ENCODE measurements around the gene HMCN1. TPM values are rescaled to one million over a fixed set of nuclear protein-coding genes. Genes with fewer than 3 reads are reported as not detected.

Gene HMCN1
- total RNA-seq, result 10 to 100 TPM; 10.4 to 22.3 TPM
- long read RNA-seq, partial matches to known transcripts, result 2 of 2 reads
- long read RNA-seq, other reads (novel, unspliced or antisense), result 0 of 2 reads

DNA sequence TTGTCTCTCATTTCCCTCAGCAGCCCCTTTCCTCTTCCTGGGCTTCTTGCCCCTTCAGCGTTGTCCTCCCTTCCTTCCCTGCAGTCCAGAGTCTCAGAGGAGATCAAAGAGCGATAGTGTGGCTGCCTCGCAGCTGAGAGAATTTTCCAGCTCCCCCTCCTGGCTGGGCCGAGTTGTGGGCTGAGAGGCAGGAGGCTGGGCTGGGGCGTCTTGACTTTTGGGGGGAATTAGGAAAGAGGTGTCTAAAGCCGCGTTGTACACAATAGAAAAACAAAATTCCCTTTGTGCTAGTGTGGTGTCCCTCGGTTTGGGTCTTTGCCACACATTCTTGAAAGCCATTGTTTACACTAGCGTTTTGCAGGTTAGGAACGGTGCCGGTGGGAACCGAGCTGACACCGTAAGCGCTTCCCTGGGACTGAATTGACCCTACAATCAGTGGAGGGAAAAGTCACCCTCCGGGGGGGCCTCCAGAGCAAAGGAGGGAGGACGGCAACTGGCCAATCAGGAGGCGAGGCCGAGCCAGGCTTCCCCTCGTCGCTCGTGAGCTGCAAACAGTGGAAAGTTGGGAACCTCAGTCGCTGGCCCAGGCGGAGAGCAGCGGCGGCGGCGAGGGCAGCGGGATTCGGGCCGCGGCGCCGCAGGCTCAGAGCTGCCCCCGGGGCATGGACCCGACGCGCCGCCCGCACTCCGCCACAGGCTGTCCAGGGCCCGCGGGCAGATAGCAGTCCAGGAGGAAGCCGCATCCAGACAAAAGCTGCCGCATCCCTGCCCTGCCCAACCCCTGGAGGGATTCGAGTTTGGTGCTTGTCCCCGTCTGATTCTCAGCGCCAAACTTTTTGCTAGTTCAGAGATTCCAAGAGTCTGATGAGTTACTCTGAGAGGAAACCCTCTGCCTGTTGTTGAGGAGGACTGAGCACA, at the start of gene HMCN1:
Gene HMCN1, plus strand, starts transcription at position 574 of the 918 bp plus-strand sequence. CDS start 389 bp downstream, outside the sequence.
- intact Hi-C loops (cut with DNase I), result loop anchor here in 1 of 2 donors (5.0 kb wide), 1 partner anchor 53 kb away; no protein-coding TSS in a partner anchor
- DNase-seq, result peak; percentile 88
- ATAC-seq, result peak; percentile 93 to 95

DNA sequence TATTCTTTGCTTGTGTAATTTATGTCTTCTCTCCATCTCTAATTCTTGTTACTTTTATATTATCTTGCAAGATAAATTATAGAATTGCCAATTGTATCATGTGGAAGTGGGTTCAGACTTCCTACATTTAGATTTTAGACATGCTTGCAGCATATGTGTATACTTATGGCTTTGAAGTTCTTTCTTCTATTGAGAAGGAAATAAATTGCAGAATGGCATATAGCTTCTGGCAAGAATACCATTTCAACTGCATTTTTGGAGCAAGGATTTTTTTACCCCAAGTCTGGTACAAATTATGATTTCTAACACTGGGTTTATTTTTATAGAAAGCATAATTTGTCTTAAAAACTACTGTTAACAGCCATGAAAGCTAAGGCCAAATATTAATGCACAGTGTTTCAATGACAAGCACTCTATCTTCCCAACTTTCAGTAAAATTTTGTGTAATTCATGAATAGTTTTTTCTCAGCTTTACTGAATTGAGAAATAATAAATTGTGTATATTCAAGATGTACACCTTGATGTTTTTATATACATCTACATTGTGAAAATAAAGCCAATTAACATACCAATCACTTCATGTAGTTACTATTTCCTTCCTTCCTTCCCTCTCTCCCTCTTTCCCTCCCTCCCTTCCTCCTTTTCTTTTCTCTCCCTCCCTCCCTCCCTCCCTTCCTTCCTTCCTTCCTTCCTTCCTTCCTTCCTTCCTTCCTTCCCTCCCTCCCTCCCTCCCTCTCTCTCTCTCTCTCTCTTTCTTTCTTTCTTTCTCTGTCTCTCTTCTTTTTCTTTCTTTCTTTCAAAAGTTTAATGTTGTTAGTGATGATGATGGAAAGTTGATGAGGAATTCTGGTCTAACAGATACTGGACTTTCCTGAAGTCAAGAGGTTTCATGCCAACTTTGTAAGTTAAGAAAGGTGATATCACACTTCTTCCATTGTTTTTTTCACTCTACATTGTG, 47.1 kb upstream of the HMCN1 start:
- no peak for DNase-seq
- intact Hi-C loops (cut with DNase I), result no loop called here
- no peak for ATAC-seq

DNA sequence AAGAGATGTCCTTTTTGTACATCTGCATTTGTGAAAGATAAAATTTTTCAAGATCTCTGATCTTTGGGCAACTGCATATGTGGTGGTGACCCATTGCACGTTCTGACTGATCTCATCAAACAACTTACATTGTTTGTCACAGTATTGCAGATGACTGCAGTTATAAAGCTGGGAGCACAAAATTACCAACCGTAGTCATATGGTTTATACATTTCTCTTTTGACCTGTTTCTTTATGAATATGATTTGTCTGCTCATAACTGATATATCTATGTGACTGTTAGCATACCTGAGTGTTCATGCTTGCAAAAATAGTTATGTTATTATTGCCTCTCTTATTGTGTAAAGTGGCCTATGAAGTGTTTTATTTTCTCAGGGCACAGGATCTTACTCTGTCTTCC, 43.7 kb upstream of the HMCN1 start:
- intact Hi-C loops (cut with DNase I), result no loop called here

DNA sequence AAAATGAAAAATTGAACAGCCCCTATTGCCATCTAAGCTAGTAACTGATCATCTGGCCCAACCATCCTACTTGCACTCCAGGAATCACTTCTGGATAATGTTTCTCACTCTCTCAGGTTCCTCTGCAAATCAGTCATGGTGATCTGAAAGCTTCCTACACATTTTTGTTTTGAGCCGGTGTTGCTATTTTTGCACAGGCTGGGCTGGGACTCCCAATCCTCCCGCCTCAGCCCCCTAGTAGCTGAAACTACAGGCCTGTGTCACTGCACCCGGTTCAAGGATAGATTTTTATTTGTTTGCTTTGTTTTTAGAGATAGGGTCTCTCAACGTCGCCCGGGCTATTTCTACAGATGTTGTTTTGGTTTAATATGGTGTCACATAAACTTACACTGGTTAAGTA, 40.5 kb upstream of the HMCN1 start:
- DNase-seq (no peak), ATAC-seq (no peak)
- intact Hi-C loops (cut with DNase I), result no loop called here

More for the DNA sequence above, 43.7 kb upstream of the HMCN1 start:
- no peak for DNase-seq
- no peak for ATAC-seq

DNA sequence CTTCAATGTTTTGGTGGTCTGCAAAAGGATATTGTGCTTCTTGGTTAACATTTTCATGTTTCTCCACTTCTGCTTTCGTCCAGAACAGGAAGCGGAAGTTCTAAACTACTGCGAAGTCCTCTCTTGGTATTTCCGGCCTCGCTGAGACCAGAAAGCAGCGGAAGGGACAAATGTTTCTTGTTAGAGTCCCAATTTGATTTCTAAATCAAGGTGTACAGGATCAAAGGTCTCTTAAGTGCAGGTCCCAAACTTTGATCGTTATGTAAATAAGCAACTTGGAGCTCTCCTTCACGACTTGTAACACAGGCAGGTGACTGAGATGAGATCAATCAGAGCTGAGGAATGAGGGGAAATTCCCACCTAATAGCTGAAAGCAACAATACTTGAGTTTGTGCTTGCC, 40.1 kb upstream of the HMCN1 start:
- ATAC-seq, result peak in 1 of 2 donors; percentile 45
- DNase-seq, result no peak

DNA sequence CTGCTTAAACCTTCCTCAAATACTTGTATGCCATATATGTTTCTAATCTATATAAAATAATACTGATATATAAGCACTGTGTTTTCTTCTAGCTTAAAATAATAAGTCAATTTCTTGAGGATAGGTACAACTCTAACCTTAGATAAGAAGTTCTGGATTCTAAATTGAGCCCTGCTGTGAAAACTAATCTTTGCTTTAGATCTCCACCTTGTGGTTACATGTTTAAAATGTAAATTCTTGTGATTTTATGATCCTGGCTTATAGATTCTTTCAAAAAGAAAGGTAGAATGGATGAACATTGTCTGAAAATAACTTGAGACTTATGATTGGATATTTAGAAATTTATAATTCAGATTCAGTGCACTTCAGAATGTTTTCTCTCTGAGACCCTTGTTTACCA, 38.9 kb upstream of the HMCN1 start:
- DNase-seq, result no peak
- intact Hi-C loops (cut with DNase I), result no loop called here
- ATAC-seq, result no peak

More for the DNA sequence above, 40.1 kb upstream of the HMCN1 start:
- intact Hi-C loops (cut with DNase I), result no loop called here

DNA sequence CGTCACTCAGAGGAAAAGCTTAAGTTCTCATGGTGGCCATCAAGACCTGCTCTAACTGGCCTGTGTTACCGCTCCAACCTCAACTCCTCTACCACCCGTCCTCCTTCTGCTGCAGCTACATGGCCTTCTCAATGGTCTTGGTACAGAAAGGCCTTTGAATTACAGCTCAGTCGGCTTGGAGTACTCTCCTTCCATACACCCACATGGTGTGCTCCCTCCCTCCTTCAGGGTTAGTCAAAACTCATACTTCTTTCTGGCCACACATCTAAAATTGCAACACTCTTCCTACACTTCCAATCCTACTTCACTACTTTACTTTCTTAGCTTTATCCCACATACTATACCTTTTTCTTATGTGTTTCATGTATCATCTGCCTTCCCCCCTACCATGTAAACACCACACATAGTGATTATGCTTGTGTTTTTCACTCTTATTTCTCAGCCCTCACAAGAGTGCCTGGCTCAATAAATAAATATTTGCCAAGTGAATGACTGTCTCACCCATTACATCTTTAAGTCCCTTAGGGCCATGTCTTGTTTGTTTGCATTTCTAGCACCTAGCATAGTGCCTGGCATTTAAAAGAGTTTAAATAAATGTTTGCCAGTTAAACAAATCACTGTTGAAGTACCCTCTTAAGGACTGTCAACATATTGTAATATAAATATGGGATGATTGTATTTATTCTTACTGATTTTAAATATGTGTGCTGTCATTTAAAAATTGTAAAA, 37.6 kb upstream of the HMCN1 start:
- no peak for ATAC-seq
- intact Hi-C loops (cut with DNase I), result no loop called here
- DNase-seq, result no peak

DNA sequence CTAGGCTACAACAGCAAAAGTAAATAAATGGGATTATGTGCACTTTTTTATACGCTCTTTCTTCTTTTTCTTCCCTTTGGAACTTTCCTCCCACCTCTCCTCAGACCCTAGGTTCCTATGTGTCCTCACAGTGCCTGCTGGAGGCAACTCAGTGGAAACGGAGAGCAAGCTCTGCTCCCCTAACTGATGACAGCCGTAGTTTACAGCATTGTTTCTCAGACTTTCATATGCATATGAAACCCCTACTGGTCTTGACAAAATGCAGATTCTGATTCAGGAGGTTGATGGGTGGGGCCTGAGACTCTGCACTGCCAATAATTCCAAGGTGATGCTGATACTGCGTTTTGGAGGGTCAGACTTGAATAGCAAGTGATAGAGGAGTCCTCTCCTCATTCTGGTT, 34.3 kb upstream of the HMCN1 start:
- ATAC-seq, result no peak
- no peak for DNase-seq
- intact Hi-C loops (cut with DNase I), result no loop called here

DNA sequence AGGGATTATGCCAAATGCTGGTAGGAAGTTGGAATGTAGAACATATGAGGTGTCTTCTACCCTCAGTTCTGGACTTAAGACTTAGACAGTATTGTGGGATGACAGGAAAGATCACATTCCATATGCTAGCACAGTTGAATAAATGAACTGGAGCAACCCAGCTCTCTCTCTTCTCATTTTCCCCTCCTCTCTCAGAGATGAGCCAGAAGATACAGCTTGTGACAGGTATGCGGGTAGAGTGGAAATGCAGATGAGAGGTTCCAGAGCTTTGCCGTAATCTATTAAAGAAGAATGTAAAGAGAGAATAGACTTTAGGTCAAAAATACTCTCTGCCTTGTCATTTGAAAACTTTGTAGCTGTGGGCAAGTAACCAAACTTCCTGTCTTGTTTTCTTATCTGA, 32.5 kb upstream of the HMCN1 start:
- intact Hi-C loops (cut with DNase I), result no loop called here
- no peak for DNase-seq
- no peak for ATAC-seq

DNA sequence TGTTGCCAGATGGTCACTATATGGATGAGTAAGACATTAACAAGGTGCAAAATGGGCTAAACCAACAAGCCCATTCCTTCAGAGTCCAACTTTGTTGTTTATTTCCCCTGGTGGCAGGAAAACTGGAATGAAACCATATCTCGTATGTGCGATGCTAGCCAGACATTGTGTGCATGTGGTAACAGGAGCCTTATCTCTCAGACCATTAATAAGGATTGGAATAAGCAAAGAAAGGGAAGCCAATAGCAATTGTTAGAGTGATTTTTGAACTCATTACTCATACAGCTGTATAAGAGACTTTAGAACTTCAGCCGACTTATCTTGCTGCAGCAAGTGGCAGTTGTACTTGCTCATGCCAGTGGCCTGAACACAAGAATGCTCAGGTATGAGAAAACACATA, 30.0 kb upstream of the HMCN1 start:
- intact Hi-C loops (cut with DNase I), result no loop called here
- DNase-seq, result no peak
- no peak for ATAC-seq

DNA sequence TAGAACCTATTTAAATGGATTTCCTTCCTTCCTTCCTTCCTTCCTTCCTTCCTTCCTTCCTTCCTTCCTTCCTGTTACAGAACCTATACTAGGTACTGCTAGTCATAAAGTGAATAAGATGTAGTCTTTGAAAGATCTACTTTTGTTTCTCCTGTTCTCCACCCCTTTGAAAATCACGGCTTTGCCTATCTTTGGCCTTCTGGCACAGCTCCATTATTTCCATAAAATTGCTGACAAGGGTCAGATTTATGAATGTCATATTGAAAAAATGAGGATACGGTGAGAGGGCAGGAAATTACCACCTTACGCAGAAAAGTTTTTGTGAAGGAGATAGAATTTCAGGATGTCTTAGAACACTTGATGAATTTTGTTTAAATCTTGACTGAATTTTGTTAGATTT, 18.1 kb upstream of the HMCN1 start:
- ATAC-seq (no peak), DNase-seq (no peak)
- intact Hi-C loops (cut with DNase I), result no loop called here

DNA sequence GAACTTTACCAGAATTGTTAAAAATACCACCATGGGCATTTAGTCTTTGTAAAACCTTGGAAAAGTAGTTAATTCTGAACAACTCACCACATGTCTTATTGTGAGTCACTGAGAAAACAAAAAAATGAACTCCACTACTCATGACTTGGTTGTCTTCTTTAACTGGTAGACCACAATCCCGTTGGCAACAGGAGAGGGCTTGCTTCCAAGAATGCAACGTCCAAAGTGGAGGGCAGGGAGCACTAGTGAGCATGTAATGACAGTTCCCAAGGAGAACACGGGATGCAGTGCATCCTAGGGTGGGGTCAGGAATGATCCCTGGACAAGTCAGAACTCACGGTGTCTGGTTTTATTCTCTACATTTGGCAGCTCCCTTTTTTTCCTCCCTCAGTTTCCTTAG, 15.2 kb upstream of the HMCN1 start:
- peak in 1 of 2 donors; percentile 84 for ATAC-seq
- intact Hi-C loops (cut with DNase I), result no loop called here
- peak; percentile 27 for DNase-seq

DNA sequence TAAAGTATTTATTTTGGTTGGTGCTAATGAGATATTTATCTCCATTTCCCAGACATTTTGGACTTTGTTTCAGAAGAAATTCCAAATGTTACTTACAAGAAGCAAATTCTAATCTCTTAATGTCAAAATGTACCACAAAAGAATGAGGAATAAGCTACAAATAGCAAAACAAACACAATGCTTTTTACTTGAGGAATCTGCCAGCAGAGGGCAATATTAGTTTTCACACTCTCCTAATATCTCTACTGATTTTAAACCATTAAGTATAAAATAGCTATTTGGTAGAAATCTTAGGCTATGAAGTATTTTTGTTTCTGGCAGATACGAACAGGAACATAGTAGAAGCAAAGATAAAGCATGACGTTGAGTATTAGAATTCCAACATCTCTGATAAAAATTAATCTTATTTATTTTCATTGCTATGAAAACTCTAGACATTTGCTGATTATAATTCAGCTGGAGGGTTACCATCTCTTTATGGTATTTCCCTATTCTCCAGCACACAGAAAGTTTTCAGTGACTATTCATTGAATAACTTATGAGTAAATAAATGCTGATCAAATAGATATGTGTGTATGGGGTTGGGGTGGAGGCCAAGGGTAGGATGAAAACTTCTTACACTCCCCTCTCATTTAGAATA, 13.4 kb upstream of the HMCN1 start:
- intact Hi-C loops (cut with DNase I), result loop anchor here in 1 of 2 donors (1.0 to 5.0 kb wide), 2 partner anchors 87 to 492 kb away; no protein-coding TSS in a partner anchor
- ATAC-seq, result peak; percentile 68 to 73
- no peak for DNase-seq

DNA sequence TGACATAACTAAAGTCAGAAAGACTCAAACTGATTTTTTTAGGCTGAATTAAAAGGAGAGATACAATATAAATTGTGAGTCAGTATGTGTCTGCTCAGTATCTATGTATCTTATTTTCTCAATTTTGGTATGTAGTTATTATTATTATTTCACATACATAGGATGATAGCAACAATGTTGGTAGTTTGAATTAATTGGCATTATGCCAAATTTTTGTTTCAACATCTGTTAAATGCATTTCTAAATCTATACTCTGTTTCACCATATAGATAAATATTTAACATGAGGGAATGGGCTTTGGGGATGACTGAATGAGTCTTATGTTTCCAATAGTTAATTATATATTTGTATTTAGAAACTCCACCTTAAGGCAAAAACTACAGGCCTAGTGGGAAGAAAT, 12.6 kb upstream of the HMCN1 start:
- ATAC-seq (no peak), DNase-seq (no peak)
- intact Hi-C loops (cut with DNase I), result loop anchor here in 1 of 2 donors (5.0 kb wide), 1 partner anchor 86 kb away; no protein-coding TSS in a partner anchor

DNA sequence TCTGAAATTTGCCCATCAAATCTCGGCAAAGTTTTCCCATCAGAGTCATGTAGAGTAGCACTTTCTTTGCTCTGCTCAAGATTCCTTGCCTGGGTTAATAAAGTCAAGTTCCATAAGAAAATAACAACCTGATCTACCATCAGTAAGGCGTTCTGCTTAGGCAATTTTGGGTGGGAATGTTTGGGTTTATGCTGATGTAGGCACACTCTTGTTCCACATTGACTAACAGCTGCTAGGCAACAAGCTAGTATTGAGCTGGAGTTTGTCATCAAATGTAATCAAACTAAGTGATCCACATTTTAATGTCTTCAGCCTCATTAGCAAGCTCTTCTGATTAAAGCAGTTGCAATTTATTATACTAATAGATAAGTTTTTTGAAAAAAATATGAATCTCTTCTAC, 12.1 kb upstream of the HMCN1 start:
- intact Hi-C loops (cut with DNase I), result loop anchor here in 1 of 2 donors (5.0 kb wide), 1 partner anchor 85 kb away; no protein-coding TSS in a partner anchor
- ATAC-seq (no peak), DNase-seq (no peak)

DNA sequence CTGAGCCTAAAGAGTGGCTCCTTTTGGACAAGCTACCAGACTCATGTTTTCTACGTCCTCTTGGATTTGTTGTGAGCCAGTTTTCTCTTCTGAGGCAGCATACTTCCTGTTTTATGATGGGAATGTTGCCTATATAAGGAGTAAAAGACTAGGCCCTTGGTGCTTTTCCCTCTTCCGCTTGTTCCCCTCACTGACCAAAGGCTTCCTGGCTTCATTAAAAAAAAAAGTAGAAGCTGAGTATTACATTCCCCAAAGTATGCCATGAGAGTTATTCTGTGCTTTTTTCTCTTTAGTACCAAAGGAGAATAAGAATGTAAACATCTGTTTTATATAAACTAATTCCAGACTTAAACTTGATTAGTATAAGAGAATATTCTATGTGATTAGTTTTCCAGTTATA, 6.5 kb upstream of the HMCN1 start:
- intact Hi-C loops (cut with DNase I), result no loop called here
- ATAC-seq (no peak), DNase-seq (no peak)

DNA sequence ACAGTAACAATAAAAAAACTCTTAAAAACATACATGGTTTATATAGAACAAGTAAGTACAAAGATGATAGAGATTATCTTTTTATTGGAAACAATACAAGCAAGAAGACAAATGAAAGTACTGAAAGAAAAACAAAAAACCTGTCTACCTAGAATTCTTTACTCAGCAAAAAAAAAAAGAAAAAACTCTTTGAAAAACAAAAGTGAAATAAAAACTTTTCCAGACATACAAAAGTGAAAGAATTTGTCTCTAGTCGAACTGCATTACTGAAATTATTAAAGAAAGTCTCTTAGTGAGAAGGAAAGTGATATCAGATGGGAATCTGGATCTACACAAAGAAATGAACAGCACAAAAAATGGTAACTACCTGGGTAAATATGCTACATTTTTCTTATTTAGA, 2.7 kb upstream of the HMCN1 start:
- ATAC-seq, result no peak
- DNase-seq, result no peak
- intact Hi-C loops (cut with DNase I), result loop anchor here in 1 of 2 donors (5.0 kb wide), 1 partner anchor 56 kb away; no protein-coding TSS in a partner anchor

DNA sequence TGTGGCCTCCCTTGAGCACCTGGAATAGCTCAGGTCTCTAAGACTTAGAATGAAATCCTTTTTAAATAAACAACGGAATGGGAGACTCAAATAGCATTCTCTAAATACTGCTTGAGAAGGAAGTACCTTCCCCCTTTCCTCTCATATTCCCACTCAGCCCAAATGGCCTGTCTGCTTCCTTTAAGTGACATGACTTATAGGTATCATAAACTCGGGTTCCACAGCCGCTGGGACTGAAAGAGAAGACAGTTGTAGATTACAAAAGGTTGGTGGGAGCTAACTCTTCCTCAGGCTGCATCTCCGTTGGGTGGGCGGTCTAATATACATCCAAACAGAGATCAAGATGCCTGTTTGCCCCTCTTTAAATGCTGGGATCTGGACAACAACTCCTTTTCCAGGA, 1.2 kb upstream of the HMCN1 start:
- intact Hi-C loops (cut with DNase I), result loop anchor here in 1 of 2 donors (5.0 kb wide), 1 partner anchor 54 kb away; no protein-coding TSS in a partner anchor
- no peak for ATAC-seq

More for the DNA sequence above, 1.2 kb upstream of the HMCN1 start:
- DNase-seq, result no peak
